Stimulated activated CD4-positive, alpha-beta T cell treated with anti-CD3 and anti-CD28 coated beads, Interleukin-15, amount 100 ng/mL, for 48 hours (primary cell): ENCODE measurements around the gene STAT5B.
A peak's percentile ranks its signal among the peaks of the same experiment; 100 is the strongest.
"Not testable (repeated sequence)": the region's sequence is repeated elsewhere in the genome, so short reads cannot be mapped to it uniquely, and the experiment has no call there.

Source experiments
- DNase-seq, 2 donors: peaks; one replicate each; pipeline ENCODE4 v3.0.0-alpha.2; 2020; ENCODE audit warnings: low read depth in 2 of 2

STAT5B gene

DNA sequence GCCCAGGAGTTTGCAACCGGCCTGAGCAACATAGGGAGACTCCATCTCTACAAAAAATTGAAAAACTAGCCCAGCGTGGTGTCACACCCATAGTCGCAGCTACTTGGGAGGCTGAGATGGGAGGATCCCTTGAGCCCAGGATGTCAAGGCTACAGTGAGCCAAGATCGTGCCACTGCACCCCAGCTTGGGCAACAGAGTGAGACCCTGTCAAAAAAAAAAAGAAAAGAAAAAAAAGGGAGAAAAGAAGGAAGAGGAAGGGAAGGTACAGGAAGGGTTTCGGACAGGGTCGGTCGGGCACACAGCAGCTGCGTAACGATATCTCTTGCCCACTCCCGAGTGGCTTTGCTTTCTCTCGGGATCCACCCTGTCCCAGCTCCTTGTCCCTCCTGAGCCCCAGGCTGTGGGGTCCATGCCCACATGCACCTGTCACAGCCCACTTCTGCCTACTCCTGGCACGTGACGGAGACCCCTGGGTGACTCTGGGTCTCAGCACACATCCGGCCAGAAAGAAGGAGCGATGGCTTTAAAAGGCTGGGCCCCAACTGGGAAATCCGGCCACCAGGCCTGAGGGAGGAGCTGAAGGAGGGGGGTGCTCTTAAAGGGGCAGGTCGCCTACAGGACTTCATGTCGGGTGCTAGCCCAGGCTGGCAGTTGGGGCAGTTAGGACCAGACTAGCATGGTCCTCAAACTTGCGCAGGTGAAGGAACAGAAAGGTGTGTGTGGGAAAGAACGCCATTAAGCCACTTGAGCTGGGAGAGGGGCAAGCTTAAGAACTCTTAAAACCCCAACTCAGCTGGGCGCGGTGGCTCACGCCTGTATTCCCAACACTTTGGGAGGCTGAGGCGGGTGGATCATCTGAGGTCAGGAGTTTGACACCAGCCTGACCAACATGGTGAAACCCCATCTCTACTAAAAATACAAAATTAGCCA is 82.0 kb downstream of the STAT5B start, which contains the start of gene GHDC:
Gene GHDC, minus strand, starts transcription at position 526 of the 931 bp plus-strand sequence. CDS start 913 bp downstream, outside the sequence.
- peak; percentile 61 to 74 for DNase-seq

DNA sequence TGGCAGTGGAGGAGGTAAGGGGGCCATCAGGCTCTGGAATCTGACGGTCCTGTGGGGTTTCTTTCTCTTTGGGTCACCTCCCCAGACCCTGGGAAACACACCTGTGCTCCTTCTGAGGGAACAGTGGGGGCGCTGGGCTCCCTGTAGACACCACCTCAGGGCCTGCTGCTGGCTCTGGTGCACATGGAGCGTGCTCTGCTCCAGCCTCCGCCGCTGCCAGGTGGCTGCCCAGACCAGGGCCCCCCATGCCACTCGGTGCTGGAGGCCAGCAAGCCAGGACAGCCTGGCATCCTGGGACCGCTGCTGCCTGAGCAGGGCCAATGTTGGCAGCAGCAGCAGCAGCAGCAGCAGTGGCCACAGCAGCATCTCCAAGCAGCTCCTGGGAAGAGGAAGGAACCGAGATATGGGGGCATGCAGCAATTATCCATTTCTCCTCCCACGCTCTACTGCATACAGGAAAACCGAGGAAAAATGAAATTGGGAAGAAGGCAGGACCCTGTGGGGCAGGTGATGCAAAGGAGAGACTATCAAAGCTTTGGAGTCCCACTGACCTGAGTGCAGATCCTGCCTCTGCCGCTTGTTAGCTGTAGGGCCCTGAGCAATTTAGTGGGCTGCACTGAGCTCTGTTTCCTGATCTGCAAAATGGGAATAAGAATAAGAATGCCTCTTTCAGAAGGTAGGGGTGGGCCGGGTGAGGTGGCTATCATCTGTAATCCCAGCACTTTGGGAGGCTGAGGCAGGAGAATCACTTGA is 82.8 kb downstream of the STAT5B start:
- no peak for DNase-seq

DNA sequence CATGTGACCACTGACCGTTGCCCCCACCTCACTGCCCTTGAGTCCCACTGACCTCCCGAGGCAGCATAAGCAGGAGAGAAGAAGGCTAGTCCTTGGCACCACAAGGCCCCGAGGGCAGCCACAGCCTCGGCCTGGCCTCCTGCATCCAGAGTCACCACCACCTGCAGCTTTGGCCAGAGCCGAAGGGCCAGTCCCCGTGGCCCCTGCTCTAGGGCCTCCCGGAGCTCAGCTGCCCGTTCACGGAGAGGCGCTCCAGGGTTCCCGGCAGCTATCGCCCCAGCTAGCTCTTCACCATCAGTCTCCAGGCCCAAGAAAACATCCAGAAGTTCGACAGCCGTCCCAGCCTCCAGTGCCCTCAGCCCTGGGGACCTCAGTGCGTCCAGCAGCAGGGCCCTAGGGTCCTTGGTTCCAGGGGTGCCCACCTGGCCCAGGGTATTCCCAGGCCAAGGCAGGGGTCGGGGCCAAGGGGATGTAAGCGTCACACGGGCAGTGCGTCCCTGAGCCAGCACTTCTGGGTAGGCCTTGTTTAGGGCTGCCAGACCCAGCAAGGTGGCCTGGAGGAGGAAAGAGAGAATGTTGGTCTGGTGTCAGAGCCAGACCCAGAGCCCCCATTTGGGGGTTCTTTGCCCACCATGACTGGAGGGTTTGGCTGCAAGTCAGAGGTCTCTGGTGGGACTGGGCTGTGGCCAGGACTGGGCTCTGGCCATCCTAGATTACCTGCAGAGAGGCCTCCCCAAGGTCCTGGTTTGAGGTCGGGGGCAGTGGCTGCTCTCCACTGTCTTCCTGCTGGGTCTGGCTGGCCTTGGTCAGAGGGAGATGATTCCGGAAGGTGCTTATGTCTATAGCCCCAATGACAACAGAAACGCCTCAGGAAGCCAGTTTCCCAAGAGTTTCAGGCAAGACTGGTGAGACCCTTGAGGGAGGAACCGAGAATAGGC is 83.7 kb downstream of the STAT5B start:
- no peak for DNase-seq

DNA sequence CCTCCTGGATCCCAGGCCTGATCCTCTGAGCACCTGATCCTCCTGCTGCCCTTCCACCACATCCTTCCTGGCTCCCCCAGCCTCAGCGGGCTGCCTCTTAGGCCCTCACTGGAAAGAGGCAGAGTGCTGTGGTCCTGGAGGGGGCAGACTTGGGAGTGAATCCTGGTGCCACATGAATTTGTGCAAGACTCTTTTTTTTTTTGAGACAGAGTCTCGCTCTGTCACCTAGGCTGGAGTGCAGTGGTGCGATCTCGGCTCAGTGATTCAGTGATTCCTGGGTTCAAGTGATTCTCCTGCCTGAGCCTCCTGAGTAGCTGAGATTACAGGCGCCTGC is 84.9 kb downstream of the STAT5B start:
- no peak for DNase-seq

DNA sequence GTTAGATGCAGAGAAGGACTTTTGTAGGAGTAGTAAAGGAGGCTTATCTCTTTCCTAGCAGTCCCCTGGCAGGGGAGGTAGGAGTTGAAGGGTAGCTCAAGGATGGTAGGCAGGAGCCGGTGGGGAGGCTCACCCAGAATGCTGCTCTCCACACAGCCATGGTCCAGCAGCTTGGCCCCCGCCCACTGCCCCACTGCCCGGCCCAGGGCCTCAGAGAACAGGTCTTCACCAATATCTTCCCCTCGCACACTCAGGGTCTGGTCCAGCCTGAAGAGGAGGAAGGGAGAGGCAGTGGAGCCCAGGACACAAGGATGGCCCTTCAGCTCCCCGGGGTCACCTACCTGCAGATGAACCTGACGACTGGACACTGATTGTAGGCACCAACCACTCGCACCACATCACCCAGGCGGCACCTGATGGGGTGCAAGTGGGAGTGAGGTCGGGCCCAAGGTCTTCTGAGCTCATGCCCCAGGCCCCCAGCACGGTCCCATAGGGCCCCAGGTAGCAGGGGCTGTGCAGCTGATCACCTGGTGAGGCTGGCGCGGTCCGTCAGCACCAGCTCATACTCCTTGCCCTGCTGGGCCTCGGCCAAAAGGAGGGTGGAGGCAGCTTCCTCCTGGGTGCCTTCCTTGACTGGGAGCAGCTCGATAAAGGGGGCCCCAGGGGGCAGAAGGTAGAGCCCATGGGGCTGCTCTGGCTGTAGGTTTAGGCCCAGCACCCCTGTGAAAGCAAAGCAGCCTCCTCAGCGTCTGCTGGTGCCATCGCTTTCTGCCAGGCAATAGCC is 85.5 kb downstream of the STAT5B start:
- no peak for DNase-seq

DNA sequence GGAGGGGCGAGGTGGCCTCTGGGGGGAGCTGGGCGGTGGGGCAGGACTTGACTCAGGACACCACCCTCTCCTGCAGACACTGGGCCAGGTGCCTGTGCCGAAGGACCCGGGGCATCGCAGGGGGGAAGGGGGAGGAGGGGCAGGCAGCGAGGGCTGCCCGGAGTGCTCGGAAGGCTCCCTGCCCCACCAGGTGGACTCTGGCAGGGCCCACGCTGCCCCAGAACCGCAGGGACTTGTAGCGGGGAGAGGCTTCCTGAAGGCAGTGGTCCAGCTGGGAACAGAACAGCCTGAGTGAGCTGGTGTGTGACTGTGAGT is 86.6 kb downstream of the STAT5B start:
- DNase-seq = no peak

DNA sequence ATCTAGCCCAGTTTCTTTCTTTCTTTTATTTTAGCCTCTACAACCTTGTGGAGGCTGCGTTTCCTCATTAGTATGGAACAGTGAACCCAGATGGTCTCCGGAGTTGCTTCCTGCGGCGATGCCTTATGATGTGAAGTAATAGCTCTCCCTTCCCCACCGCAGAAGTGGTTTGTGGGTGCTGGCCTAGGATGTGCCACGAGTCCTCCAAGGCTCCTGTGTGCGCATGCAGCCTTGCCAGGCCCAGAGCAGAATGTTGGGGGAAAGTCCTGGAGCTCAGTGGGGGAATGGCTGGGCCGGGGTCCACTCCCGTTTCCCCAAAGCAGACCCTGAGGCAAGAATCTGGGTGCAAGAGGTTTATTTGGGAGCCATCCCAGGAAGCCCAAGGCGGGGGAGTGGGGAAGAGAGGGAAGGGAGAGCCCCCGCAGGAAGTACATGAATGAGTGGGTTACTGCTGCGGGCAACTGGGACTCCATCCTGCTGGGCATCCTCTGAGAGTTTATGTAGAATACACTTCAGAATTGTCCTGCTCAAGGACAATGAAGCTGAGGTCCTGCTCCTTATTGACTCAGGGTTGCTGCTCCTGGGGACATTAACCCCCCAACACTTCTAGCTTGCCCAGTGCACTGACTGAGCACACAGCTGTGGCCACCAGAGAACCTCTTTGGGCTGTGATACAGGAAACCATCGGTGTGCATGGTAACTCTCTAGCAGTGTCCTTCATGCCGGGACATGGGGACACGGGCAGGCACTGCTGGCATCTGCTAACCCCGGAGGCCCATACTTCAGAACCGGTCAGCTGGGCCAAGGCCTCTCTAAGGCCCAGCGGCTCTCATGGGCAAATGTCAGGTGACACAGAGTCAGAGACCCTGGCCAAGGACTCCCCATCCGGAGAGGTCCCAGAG is 87.2 kb downstream of the STAT5B start:
- no peak for DNase-seq

DNA sequence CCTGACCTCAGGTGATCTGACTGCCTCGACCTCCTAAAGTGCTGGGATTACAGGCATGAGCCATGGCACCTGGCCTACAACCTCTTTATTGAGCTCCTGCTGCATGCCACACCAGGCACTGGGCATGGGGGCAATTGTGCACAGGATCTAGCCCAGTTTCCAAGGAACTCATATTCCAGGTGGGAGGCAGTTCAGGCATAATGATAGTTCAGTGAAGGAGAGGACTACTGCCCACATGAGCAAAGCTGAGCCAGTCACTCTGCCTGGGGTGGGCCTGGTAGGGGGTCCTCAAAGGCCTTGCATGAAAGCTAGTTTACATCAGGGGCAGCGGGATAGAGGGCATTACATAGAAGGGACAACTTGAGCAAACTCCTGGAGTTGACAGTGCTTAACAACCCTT is 88.4 kb downstream of the STAT5B start:
- no peak for DNase-seq

DNA sequence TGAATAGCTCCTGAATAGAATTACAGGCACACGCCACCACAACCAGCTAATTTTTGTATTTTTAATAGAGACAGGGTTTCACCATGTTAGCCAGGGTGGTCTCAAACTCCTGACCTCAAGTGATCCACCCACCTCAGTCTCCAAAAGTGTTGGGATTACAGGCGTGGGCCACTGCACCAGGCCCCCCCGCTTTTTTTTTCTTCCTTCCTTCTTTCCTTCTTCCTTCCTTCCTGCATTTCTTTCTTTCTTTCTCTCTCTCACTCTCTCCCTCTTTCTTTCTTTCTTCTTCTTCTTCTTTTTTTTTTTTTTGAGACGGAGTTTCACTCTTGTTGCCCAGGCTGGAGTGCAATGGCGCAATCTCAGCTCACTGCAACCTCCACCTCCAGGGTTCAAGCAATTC is 90.0 kb downstream of the STAT5B start:
- DNase-seq = not testable (repeated sequence)

DNA sequence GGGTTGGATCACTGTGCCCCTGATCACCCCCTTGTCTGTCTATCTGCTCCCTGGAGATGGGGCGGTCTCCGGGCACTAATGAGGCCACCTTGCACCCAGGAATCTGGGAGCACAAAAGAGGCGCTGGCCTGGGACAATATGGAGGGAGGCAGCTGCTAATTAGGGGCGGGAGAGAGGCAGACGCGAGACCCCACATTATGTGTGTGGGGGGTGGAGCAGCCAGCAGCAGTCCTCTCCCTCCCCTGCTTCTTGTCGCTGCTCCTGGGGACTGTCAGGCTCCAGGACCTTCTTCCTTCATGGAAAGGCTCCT is 90.6 kb downstream of the STAT5B start:
- no peak for DNase-seq

DNA sequence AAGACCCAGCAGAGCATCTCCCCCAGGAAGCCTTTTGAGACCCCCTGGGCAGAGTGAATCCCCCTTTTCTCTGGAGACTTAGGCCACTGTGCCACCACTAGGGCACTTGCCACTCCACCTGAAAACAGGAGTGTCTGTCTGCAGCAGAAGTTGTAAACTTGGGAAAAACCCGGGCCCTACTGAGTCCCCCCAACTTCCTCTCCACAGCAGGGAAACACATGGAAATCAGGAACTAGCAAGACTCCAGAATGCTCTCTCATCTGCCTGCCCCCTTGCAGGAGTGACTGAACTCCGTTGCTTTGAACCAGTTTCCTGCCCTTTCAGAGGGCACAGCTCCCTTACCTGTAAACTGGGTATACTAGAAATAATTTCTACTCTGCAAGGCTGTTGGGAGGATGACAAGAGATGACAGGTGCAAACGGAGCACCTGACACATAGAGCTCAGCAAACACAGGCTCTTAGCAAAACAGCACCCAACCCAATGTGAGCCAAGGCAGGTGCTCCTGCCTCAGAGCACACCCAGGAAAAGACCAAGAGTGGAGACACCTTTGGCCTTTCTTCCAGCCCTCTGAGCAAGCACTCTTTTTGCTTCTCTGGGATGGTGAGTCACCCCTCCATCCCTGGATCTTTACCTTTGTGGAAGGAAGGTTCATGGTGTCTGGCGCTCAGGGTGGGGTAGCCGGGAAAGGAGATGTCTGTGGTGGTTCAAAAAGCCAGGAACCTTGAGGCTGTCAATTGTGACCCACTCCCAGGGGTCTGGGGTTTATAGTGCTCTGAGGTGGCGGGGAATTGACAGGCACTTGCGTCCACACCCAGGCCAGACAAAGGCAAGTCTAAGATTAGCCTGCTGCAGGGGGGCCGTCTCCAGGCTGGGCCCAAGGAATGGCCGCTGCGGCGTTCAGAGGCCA is 91.2 kb downstream of the STAT5B start, which contains the start of gene HCRT:
Gene HCRT, minus strand, starts transcription at position 740 of the 908 bp plus-strand sequence. Its CDS starts 87 bp downstream, at position 653.
- no peak for DNase-seq

DNA sequence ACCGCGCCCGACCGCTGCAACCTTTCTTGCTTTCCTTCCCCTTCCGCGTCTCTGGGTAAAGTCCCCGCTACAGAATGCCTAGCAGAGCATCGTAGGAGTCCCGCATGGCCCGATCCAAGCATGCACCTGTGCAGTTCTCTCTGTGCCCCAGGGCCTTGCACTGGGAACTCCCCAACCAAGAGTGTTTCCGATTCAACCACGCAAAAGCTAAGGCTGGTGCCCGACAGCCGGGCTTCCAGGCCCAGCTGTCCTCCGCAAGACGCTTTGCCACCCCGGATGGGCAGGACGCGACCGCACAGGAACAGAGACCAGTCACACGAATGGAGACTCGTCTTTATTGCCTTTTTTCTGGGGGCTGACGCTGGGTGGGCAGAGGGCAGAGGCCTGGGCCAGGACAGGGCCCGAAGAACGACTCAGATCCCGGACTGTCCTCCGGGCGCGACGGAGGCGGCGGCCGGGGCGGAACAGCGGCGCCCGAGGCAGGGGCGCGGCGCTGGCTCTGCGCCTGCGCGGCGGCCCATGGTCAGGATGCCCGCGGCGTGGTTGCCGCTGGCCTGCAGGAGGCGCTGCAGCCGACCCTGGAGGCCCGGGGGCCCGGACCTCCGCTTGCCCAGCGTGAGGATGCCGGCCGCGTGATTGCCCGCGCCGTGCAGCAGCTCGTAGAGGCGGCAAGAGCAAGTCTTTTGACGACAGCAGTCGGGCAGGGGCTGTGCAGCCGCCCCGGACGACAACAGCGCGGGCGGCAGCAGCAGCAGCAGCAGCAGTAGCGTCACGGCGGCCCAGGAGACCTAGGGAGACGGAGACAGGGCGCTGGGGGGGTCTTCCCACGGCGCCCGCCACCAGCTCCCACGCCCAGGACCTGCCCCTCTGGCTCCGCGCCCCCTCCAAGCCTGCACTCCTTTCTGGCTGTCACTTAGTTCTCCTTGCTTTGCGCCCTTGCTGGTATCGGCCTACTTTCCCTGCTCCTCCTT is 92.2 kb downstream of the STAT5B start:
- DNase-seq = peak; percentile 63 to 76

DNA sequence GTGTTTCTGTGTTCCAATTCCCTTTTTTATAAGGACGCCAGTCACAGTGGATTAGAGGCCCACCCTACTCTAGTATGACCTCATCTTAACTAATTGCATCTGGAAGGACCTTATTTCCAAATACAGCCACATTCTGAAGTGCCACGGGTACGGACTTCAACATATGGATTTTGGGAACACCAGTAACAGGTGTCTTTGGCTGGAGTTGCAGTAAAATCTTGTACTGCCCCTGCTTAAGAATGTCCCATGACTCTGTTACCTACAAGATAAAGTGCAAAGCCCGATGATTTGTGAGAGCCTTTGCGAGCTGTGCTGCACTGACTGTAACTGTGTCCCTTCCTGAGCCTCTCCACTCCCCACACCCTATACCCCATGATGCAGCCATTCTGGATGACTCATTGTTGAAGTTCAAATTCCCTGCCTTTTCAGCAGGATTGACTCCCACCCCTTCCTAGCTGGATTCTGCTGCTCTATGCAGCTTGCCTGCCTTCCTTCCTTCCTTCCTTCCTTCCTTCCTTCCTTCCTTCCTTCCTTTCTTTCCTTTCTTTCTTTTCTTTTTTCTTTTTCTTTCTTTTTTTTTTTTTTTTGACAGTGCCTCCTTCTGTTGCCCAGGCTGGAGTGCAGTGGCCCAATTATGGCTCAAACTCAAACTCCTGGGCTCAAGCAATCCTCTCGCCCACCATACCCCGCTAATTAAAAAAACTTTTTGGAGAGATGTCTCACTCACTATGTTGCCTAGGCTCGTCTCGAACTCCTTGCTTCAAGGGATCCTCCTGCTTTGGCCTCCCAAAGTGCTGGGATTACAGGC is 93.1 kb downstream of the STAT5B start:
- DNase-seq = no peak

DNA sequence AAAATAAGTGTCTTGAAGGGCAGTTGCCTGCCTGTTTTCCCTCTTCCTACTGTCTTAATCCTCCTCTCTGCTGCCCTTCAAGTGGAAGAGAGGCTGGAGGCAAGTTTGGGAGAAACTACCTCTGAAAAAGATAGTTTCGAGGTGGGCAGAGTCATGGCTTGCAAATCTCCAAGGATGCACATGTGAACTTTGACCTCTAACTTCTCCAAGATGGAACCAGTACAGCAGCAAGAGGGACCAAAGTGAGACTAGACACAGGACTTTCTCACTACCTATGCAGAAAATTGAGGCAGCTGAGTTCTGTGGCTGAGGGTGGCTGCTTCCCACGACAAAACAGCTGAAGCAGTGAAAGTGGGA is 94.4 kb downstream of the STAT5B start:
- no peak for DNase-seq

DNA sequence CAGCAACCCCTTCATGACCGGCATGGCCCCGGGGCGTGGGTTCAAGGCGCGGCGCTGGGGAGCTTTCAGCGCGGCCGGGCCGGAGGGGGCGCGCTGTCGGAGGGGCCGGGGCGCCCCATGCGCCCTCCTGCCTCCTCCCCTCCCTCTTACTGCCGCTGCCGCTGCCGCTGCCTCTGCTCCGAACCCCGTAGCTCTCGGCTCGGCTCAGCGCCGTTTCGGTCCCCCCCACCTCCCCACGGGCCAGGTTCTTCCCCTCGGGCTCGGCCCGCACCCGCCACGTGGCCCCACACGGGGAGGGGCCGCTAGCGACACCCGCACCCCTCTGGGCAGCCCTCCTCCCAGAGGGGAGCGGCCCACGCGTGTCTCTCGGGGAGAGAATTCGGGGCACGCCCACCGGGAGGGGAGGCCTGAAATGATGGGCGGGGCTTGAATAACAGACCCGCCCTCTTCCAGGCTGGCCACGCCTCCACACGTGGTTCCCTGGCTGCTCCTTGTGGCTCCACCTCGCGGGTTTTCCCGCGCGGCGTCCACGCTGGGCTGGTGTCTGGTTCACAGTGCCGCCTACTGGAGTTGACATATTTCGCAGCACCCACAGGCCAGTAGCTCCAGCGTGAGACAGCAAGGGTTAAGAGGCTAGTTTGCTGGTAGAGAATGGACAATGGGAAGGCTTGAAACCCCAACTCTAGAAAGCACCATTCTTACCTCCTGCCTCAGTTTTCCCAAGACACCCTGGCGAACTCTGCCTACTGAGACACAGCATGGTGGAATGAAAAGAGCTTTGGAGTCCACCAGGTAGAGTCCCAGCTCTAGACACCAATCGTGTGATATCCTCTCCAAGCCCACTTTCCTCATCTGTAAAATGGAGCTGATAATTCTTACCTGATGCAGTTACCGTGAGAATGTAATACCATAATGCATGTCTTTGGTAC is 95.0 kb downstream of the STAT5B start, which contains the start of gene KCNH4:
Gene KCNH4, minus strand, starts transcription at position 221 of the 929 bp plus-strand sequence. Its CDS starts 197 bp downstream, at position 24.
- peak; percentile 85 to 89 for DNase-seq

DNA sequence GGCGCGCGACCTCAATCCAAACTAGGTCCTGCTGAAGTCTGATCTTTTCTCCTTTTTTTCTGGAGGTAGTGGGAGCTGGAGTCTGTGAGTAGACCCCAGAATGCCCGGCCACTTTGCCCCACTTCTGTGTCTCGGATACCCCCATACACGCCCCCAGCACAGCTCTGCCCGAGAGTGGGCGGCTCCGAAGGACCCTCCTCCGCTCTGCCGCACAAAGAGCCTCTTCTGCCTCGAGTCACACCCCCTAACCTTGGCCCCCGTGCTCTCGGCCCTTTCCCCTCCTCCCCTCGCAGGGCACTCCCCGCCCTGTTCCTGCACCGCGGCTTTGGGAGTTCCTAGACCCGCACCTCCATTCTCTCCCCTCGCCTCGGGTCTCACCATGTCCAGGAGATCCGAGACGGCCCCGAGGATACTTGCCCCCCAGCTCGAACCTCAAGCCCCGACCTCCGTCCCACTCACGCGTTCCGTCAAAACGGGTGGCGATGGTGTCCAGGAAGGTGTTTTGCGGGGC is 95.7 kb downstream of the STAT5B start:
- no peak for DNase-seq
